ENCODE data around the gene PIGB. TPM values are rescaled to one million over a fixed set of nuclear protein-coding genes. Genes with fewer than 3 reads are reported as not detected.
"Not testable (repeated sequence)": the region's sequence is repeated elsewhere in the genome, so short reads cannot be mapped to it uniquely, and the experiment has no call there.

PIGB gene
- total RNA-seq: 3.2 TPM
- long read RNA-seq: 0 reads

- ATAC-seq (peak; percentile 97), DNase-seq (ENCODE audit: missing footprints) (peak; percentile 92)
- intact Hi-C loops (cut with DNase I): loop anchor here (5.0 kb wide), 1 partner anchor 88 kb away; the partner anchor contains the start of genes CCPG1 and PIERCE2
Measured at GRCh38 chr15:55318588-55319494, at the start of gene PIGB, which contains the start of gene PIGBOS1. PIGB (plus strand) TSS chr15:55319222; CDS start chr15:55319251, 29 bp downstream. PIGBOS1 (minus strand) TSS chr15:55319123; CDS start chr15:55317792, 1,331 bp downstream.

- intact Hi-C loops (cut with DNase I): no loop called here
- ATAC-seq (no peak), DNase-seq (ENCODE audit: missing footprints) (no peak)
Measured at GRCh38 chr15:55270291-55270690, 48.7 kb upstream of the PIGB start.

- intact Hi-C loops (cut with DNase I): no loop called here
- no peak for DNase-seq (ENCODE audit: missing footprints)
- ATAC-seq: no peak
Measured at GRCh38 chr15:55276324-55276723, 42.7 kb upstream of the PIGB start.

- DNase-seq (ENCODE audit: missing footprints) (no peak), ATAC-seq (no peak)
- intact Hi-C loops (cut with DNase I): no loop called here
Measured at GRCh38 chr15:55277116-55277564, 41.9 kb upstream of the PIGB start.

- ATAC-seq (no peak), DNase-seq (ENCODE audit: missing footprints) (no peak)
- intact Hi-C loops (cut with DNase I): no loop called here
Measured at GRCh38 chr15:55277715-55278114, 41.3 kb upstream of the PIGB start.

- ATAC-seq: no peak
- intact Hi-C loops (cut with DNase I): no loop called here
- DNase-seq (ENCODE audit: missing footprints): no peak
Measured at GRCh38 chr15:55279100-55279745, 39.8 kb upstream of the PIGB start.

- DNase-seq (ENCODE audit: missing footprints): no peak
- intact Hi-C loops (cut with DNase I): no loop called here
- ATAC-seq: no peak
Measured at GRCh38 chr15:55279746-55280351, 39.2 kb upstream of the PIGB start.

- intact Hi-C loops (cut with DNase I); DNase-seq (ENCODE audit: missing footprints); ATAC-seq: not testable (repeated sequence)
Measured at GRCh38 chr15:55280589-55280988, 38.4 kb upstream of the PIGB start.

- ATAC-seq (no peak), DNase-seq (ENCODE audit: missing footprints) (no peak)
- intact Hi-C loops (cut with DNase I): no loop called here
Measured at GRCh38 chr15:55281517-55282228, 37.3 kb upstream of the PIGB start.

GRCh38 chr15:55282284-55282833 is 36.7 kb upstream of the PIGB start:
- DNase-seq (ENCODE audit: missing footprints) (no peak), ATAC-seq (no peak)
- intact Hi-C loops (cut with DNase I): no loop called here

GRCh38 chr15:55283379-55284147 is 35.5 kb upstream of the PIGB start:
- intact Hi-C loops (cut with DNase I): no loop called here
- DNase-seq (ENCODE audit: missing footprints) (no peak), ATAC-seq (no peak)

- no peak for ATAC-seq
- DNase-seq (ENCODE audit: missing footprints): no peak
- intact Hi-C loops (cut with DNase I): no loop called here
Measured at GRCh38 chr15:55284426-55284825, 34.6 kb upstream of the PIGB start.

GRCh38 chr15:55286442-55287189 is 32.4 kb upstream of the PIGB start:
- intact Hi-C loops (cut with DNase I); ATAC-seq: not testable (repeated sequence)
- DNase-seq (ENCODE audit: missing footprints): peak; percentile 46

GRCh38 chr15:55288006-55288717 is 30.9 kb upstream of the PIGB start:
- ATAC-seq: no peak
- DNase-seq (ENCODE audit: missing footprints): no peak
- intact Hi-C loops (cut with DNase I): no loop called here

GRCh38 chr15:55289011-55289745 is 29.8 kb upstream of the PIGB start:
- DNase-seq (ENCODE audit: missing footprints) (peak; percentile 68), ATAC-seq (peak; percentile 35)
- intact Hi-C loops (cut with DNase I): no loop called here
